Stimulated activated CD4-positive, alpha-beta T cell treated with anti-CD3 and anti-CD28 coated beads, Interleukin-12 subunit alpha, Interleukin-12 subunit beta, amount 100 ng/mL, for 4 hours (primary cell): ENCODE results near the gene LIMS2.

ENCODE experiments used
- DNase-seq: peaks from one replicate; pipeline ENCODE4 v3.0.0-alpha.2; 2020

Gene LIMS2

GRCh38 chr2:127631997-127632581 lies 43.2 kb downstream of the LIMS2 start:
- DNase-seq = no peak

GRCh38 chr2:127631541-127631996 lies 43.8 kb downstream of the LIMS2 start:
- DNase-seq = no peak

GRCh38 chr2:127630864-127631540 lies 44.3 kb downstream of the LIMS2 start:
- no peak for DNase-seq

GRCh38 chr2:127630096-127630863 lies 45.0 kb downstream of the LIMS2 start:
- no peak for DNase-seq

- no peak for DNase-seq
Measured at GRCh38 chr2:127629637-127630036, 45.7 kb downstream of the LIMS2 start.

GRCh38 chr2:127628767-127629614 lies 46.3 kb downstream of the LIMS2 start:
- DNase-seq = no peak

- DNase-seq = no peak
Measured at GRCh38 chr2:127627740-127628571, 47.4 kb downstream of the LIMS2 start.

- no peak for DNase-seq
Measured at GRCh38 chr2:127626917-127627739, 48.2 kb downstream of the LIMS2 start.

- DNase-seq = no peak
Measured at GRCh38 chr2:127626175-127626574, 49.2 kb downstream of the LIMS2 start.

- DNase-seq = no peak
Measured at GRCh38 chr2:127625572-127625951, 49.8 kb downstream of the LIMS2 start.

- no peak for DNase-seq
Measured at GRCh38 chr2:127624756-127625571, 50.4 kb downstream of the LIMS2 start.

- DNase-seq = no peak
Measured at GRCh38 chr2:127624320-127624755, 51.0 kb downstream of the LIMS2 start.

GRCh38 chr2:127623388-127624319 lies 51.7 kb downstream of the LIMS2 start:
- DNase-seq = no peak

GRCh38 chr2:127622561-127623387 lies 52.6 kb downstream of the LIMS2 start:
- no peak for DNase-seq

GRCh38 chr2:127621981-127622431 lies 53.3 kb downstream of the LIMS2 start:
- DNase-seq = no peak

- DNase-seq = no peak
Measured at GRCh38 chr2:127620866-127621265, 54.5 kb downstream of the LIMS2 start.

GRCh38 chr2:127619877-127620705 lies 55.2 kb downstream of the LIMS2 start:
- DNase-seq = no peak
